PC-3 (cell line): ENCODE measurements around the gene ZNF546. TPM values are rescaled to one million over a fixed set of nuclear protein-coding genes. Genes with fewer than 3 reads are reported as not detected.

Source experiments
- ATAC-seq: fragments of 200-7000 bp; cut with Tn5 transposase; 2 replicates; pipeline ENCODE4 v1.9.1; 2020; ENCODE audit warnings: mild to moderate bottlenecking, moderate library complexity
- BruUV-seq: library from RNA; stranded (reverse); fragments of 400-500 nt; replicated peaks from 2 replicates; lab custom pipeline; 2021; lab: Mats Ljungman, UMichigan
- CTCF ChIA-PET: fragments of 300-600 bp; sonication (Branson Sonifier 250); formaldehyde crosslinking; loops from one replicate; lab custom pipeline; 2022; ENCODE audit warnings: antibody characterized with exemption; lab: Charles Lee
- POLR2A ChIA-PET: fragments of 300-600 bp; sonication (Branson Sonifier 250); formaldehyde crosslinking; loops from one replicate; lab custom pipeline; 2022; ENCODE audit warnings: antibody characterized with exemption; ENCODE audit not compliant: unreplicated experiment; lab: Charles Lee
- DNase-seq: peaks from one replicate; pipeline ENCODE4 v3.0.0-alpha.2; 2015
- H2AFZ ChIP-seq: fragments of 300-600 bp; sonication (generic); 2 replicates; pipeline ENCODE4 v1.6.0; 2016; ENCODE audit warnings: antibody characterized with exemption, low read length
- H3F3A ChIP-seq: fragments of 300-600 bp; sonication (generic); one replicate; pipeline ENCODE4 v1.6.0; 2017; ENCODE audit warnings: antibody characterized with exemption, low read length, control low read depth, mild to moderate bottlenecking; ENCODE audit not compliant: unreplicated experiment
- H3K27ac ChIP-seq: fragments of 300-600 bp; sonication (generic); 2 replicates; pipeline ENCODE4 v1.5.1; 2016; ENCODE audit warnings: mild to moderate bottlenecking, low read length
- H3K27me3 ChIP-seq: fragments of 300-600 bp; sonication (generic); 2 replicates; pipeline ENCODE4 v1.6.1; 2016; ENCODE audit warnings: low read length, mixed read lengths
- H3K36me3 ChIP-seq: fragments of 300-600 bp; sonication (generic); 2 replicates; pipeline ENCODE4 v1.6.1; 2016; ENCODE audit warnings: low read depth, mixed run types, low read length, mixed read lengths
- H3K4me1 ChIP-seq: fragments of 300-600 bp; sonication (generic); 2 replicates; pipeline ENCODE4 v1.5.1; 2016; ENCODE audit warnings: low read length; ENCODE audit not compliant: insufficient read depth
- H3K4me2 ChIP-seq: fragments of 300-600 bp; sonication (generic); 2 replicates; pipeline ENCODE4 v1.6.0; 2016; ENCODE audit warnings: low read length
- H3K4me3 ChIP-seq: fragments of 300-600 bp; sonication (generic); 2 replicates; pipeline ENCODE4 v1.5.1; 2016; ENCODE audit warnings: mild to moderate bottlenecking, low read length, mixed read lengths
- H3K79me2 ChIP-seq: fragments of 300-600 bp; sonication (generic); 2 replicates; pipeline ENCODE4 v1.6.1; 2017; ENCODE audit warnings: low read length, mixed read lengths
- H3K9ac ChIP-seq: fragments of 300-600 bp; sonication (generic); 2 replicates; pipeline ENCODE4 v1.6.0; 2016; ENCODE audit warnings: mild to moderate bottlenecking, low read length
- H3K9me2 ChIP-seq: fragments of 300-600 bp; sonication (generic); replicated peaks from 2 replicates; pipeline ENCODE4 v1.6.1; 2016; ENCODE audit warnings: mixed run types, low read length, mixed read lengths
- H3K9me3 ChIP-seq: fragments of 300-600 bp; sonication (generic); 2 replicates; pipeline ENCODE4 v1.6.1; 2016; ENCODE audit warnings: low read length, mixed read lengths
- H4K20me1 ChIP-seq: fragments of 300-600 bp; sonication (generic); 2 replicates; pipeline ENCODE4 v1.6.1; 2016; ENCODE audit warnings: low read length, mixed read lengths
- CTCF ChIP-seq: fragments of 300-600 bp; sonication (generic); conservative IDR thresholded peaks from 2 replicates; pipeline ENCODE4 v1.5.1; 2017; ENCODE audit warnings: antibody characterized with exemption, low read depth, mild to moderate bottlenecking, low read length
- EZH2 ChIP-seq: fragments of 300-600 bp; sonication (generic); IDR thresholded peaks from one replicate; pipeline ENCODE4 v1.6.1; 2017; ENCODE audit warnings: antibody characterized with exemption, mild to moderate bottlenecking, low read length; ENCODE audit not compliant: unreplicated experiment
- EZH2phosphoT487 ChIP-seq: fragments of 300-600 bp; sonication (generic); IDR thresholded peaks from 2 replicates; pipeline ENCODE4 v1.6.1; 2018; ENCODE audit warnings: mild to moderate bottlenecking, antibody characterized with exemption, low read length, borderline replicate concordance
- intact Hi-C: fragments of 100-400 bp; cut with micrococcal nuclease; formaldehyde crosslinking; loops from 2 replicates; pipeline ENCODE4 v1.9.0; 2023
- total RNA-seq: library from RNA; depleted of rRNA; stranded (reverse); fragments of >200 nt; gene quantifications from 2 replicates; pipeline ENCODE4 v1.2.3, GENCODE V29; 2014

ZNF546 gene
- total RNA-seq, 1 experiment from 2014 or later = 2.5 TPM

- DNase-seq = no peak
- H4K20me1 ChIP-seq = no peaks in the 10 kb centered on the region
- peaks cover 49% of the 10 kb centered on the region for H3K79me2 ChIP-seq
- H3K27me3 ChIP-seq = no peaks in the 10 kb centered on the region
- no peak overlapping the region for H3K27ac ChIP-seq
- H3F3A ChIP-seq = no peaks in the 10 kb centered on the region
- H2AFZ ChIP-seq = peak overlapping the region; percentile 100
- H3K4me3 ChIP-seq = peak overlapping the region; percentile 99
- H3K4me2 ChIP-seq = peak overlapping the region; percentile 99
- intact Hi-C loops = loop anchor here (2.0 kb wide), 1 partner anchor 86 kb away; the partner anchor contains the start of gene PSMC4
- ATAC-seq = no peak
- H3K36me3 ChIP-seq = peaks cover 8% of the 10 kb centered on the region; the same call in 1 of the 2 replicates
- H3K4me1 ChIP-seq = peaks cover 3% of the 10 kb centered on the region; the same call in 1 of the 2 replicates
- H3K9ac ChIP-seq = peak overlapping the region; percentile 84
- TSS peak; percentile 77 for BruUV-seq
- ChIA-PET POLR2A (no interaction called here), CTCF (no interaction called here)
- TF ChIP-seq CTCF = no peak
- TF ChIP-seq EZH2 = no peak
- TF ChIP-seq EZH2phosphoT487 = no peak
- no peaks in the 10 kb centered on the region for H3K9me2 ChIP-seq
- H3K9me3 ChIP-seq = peaks cover 10% of the 10 kb centered on the region; the same call in 1 of the 2 replicates
Measured at GRCh38 chr19:40056505-40056904, 59.6 kb downstream of the ZNF546 start.

DNA sequence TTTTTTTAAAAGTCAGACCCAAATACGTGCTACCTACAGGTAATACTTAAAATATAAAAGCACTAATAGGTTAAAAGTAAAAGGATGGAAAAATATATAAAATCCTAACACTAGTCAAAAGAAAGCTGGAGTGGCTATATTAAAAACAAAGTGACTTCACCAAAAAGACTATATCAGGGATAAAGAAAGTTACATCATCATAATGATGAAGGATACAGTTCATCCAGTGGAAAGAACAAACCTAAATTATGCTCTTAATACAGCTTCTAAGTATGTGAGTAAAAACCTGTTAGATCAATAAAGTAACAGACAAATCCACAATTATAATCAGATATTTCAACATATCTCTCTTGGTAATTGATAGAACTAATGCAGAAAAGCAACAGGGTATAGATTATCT is 60.3 kb downstream of the ZNF546 start:
- Histone ChIP-seq H3K9me3 (peaks cover 5% of the 10 kb centered on the region; the same call in 1 of the 2 replicates), H3F3A (no peaks in the 10 kb centered on the region), H3K27ac (no peak overlapping the region), H3K9ac (no peak overlapping the region), H3K9me2 (no peaks in the 10 kb centered on the region), H3K4me2 (peak overlapping the region; percentile 99), H3K79me2 (peaks cover 42% of the 10 kb centered on the region), H4K20me1 (no peaks in the 10 kb centered on the region), H3K27me3 (no peaks in the 10 kb centered on the region), H3K4me1 (peaks cover 3% of the 10 kb centered on the region; the same call in 1 of the 2 replicates), H3K36me3 (peaks cover 8% of the 10 kb centered on the region; the same call in 1 of the 2 replicates), H3K4me3 (peak overlapping the region; percentile 99; the same call in 1 of the 2 replicates), H2AFZ (peak overlapping the region; percentile 100; the same call in 1 of the 2 replicates)
- ChIA-PET POLR2A (no interaction called here), CTCF (no interaction called here)
- ATAC-seq (no peak), DNase-seq (no peak)
- TF ChIP-seq EZH2phosphoT487 (no peak), CTCF (no peak), EZH2 (no peak)
- intact Hi-C loops = loop anchor here (2.0 kb wide), 1 partner anchor 86 kb away; the partner anchor contains the start of gene PSMC4
- BruUV-seq = no TSS peak

GRCh38 chr19:40059624-40060023 is 62.8 kb downstream of the ZNF546 start:
- intact Hi-C loops = no loop called here
- no peak for DNase-seq
- Histone ChIP-seq H3K79me2 (peaks cover 18% of the 10 kb centered on the region), H3K4me1 (peaks cover 3% of the 10 kb centered on the region; the same call in 1 of the 2 replicates), H3K27me3 (no peaks in the 10 kb centered on the region), H3F3A (no peaks in the 10 kb centered on the region), H3K4me2 (no peak overlapping the region), H3K9ac (no peak overlapping the region), H3K9me3 (peaks cover 4% of the 10 kb centered on the region; the same call in 1 of the 2 replicates), H3K36me3 (no peaks in the 10 kb centered on the region; the same call in 1 of the 2 replicates), H4K20me1 (no peaks in the 10 kb centered on the region), H3K4me3 (no peak overlapping the region), H3K27ac (no peak overlapping the region), H3K9me2 (no peaks in the 10 kb centered on the region), H2AFZ (no peak overlapping the region)
- ATAC-seq = no peak
- TF ChIP-seq CTCF (no peak), EZH2phosphoT487 (no peak), EZH2 (no peak)
- BruUV-seq = no TSS peak
- CTCF ChIA-PET = no interaction called here
- POLR2A ChIA-PET = no interaction called here
